Astrocyte (in vitro differentiated cells and primary cell): ENCODE results near the gene SCUBE3. TPM values are rescaled to one million over a fixed set of nuclear protein-coding genes. Genes with fewer than 3 reads are reported as not detected.
A peak's percentile ranks its signal among the peaks of the same experiment; 100 is the strongest.

Experiments
- DNase-seq: peaks from one replicate; pipeline ENCODE4 v3.0.0-alpha.2; 2010; ENCODE audit warnings: low read depth
- FAIRE-seq: peaks from 2 replicates; lab custom pipeline; 2011; peaks lifted over from hg19 to GRCh38; lab: Jason Lieb, UNC
- H2AFZ ChIP-seq: 2 replicates; pipeline ENCODE4 v1.6.0; 2012; ENCODE audit warnings: low read depth, low read length, inconsistent platforms
- H3K27ac ChIP-seq: 2 replicates; pipeline ENCODE4 v1.5.1; 2011; ENCODE audit warnings: low read depth, low read length, inconsistent platforms
- H3K27me3 ChIP-seq: 2 replicates; pipeline ENCODE4 v1.6.0; 2011; ENCODE audit warnings: low read length, inconsistent platforms; ENCODE audit not compliant: insufficient read depth
- H3K36me3 ChIP-seq: 2 replicates; pipeline ENCODE4 v1.5.1; 2011; ENCODE audit warnings: low read length, inconsistent platforms; ENCODE audit not compliant: insufficient read depth
- H3K4me1 ChIP-seq: 2 replicates; pipeline ENCODE4 v1.5.1; 2011; ENCODE audit warnings: low read length, inconsistent platforms; ENCODE audit not compliant: insufficient read depth
- H3K4me2 ChIP-seq: 2 replicates; pipeline ENCODE4 v1.6.0; 2012; ENCODE audit warnings: low read length, inconsistent platforms
- H3K4me3 ChIP-seq: 2 replicates; pipeline ENCODE4 v1.5.1; 2011; ENCODE audit warnings: low read depth, mild to moderate bottlenecking, low read length, inconsistent platforms; ENCODE audit not compliant: insufficient read depth
- H3K79me2 ChIP-seq: 2 replicates; pipeline ENCODE4 v1.6.0; 2012; ENCODE audit warnings: mild to moderate bottlenecking, low read length, inconsistent platforms; ENCODE audit not compliant: insufficient read depth
- H3K9ac ChIP-seq: 2 replicates; pipeline ENCODE4 v1.6.0; 2012; ENCODE audit warnings: mild to moderate bottlenecking, low read length, inconsistent platforms
- H3K9me3 ChIP-seq: 2 replicates; pipeline ENCODE4 v1.5.1; 2012; ENCODE audit warnings: low read depth, mild to moderate bottlenecking, low read length, inconsistent platforms; ENCODE audit not compliant: insufficient read depth
- H4K20me1 ChIP-seq: 2 replicates; pipeline ENCODE4 v1.6.0; 2012; ENCODE audit warnings: low read length, inconsistent platforms; ENCODE audit not compliant: insufficient read depth
- H3K27ac Mint-ChIP-seq: one replicate; pipeline ENCODE4 v1.8.0; 2021; ENCODE audit warnings: mild to moderate bottlenecking, mixed read lengths; ENCODE audit not compliant: unreplicated experiment
- H3K27me3 Mint-ChIP-seq: one replicate; pipeline ENCODE4 v1.8.0; 2021; ENCODE audit warnings: low read depth, mixed read lengths; ENCODE audit not compliant: unreplicated experiment
- H3K36me3 Mint-ChIP-seq: one replicate; pipeline ENCODE4 v1.8.0; 2021; ENCODE audit warnings: low read depth, mixed read lengths; ENCODE audit not compliant: unreplicated experiment
- H3K4me1 Mint-ChIP-seq: one replicate; pipeline ENCODE4 v1.8.0; 2021; ENCODE audit warnings: low read depth, mixed read lengths; ENCODE audit not compliant: unreplicated experiment
- H3K4me3 Mint-ChIP-seq: one replicate; pipeline ENCODE4 v1.8.0; 2021; ENCODE audit warnings: mild to moderate bottlenecking, moderate library complexity, mixed read lengths; ENCODE audit not compliant: unreplicated experiment
- H3K9me3 Mint-ChIP-seq: one replicate; pipeline ENCODE4 v1.8.0; 2021; ENCODE audit warnings: mild to moderate bottlenecking, mixed read lengths; ENCODE audit not compliant: unreplicated experiment
- CTCF ChIP-seq: IDR thresholded peaks from 2 replicates; pipeline ENCODE4 v1.5.1; 2011; ENCODE audit warnings: low read depth, mild to moderate bottlenecking, inconsistent platforms, low read length, moderate library complexity; ENCODE audit not compliant: insufficient read depth
- EZH2 ChIP-seq: IDR thresholded peaks from 2 replicates; pipeline ENCODE4 v1.6.1; 2012; ENCODE audit warnings: mild to moderate bottlenecking, low read length, inconsistent platforms; ENCODE audit not compliant: insufficient read depth
- total RNA-seq: library from RNA; stranded (reverse); gene quantifications from 2 replicates; pipeline ENCODE4 v1.2.1, GENCODE V29; 2021

Gene SCUBE3
- total RNA-seq, 1 donor from 2014 or later = 10.1 TPM

- no peak for FAIRE-seq
- Histone ChIP-seq H3K4me1 (peaks cover 9% of the 10 kb centered on the region), H3K27ac (no peak overlapping the region), H3K27me3 (no peaks in the 10 kb centered on the region), H4K20me1 (no peaks in the 10 kb centered on the region), H3K79me2 (no peaks in the 10 kb centered on the region), H3K4me3 (no peak overlapping the region), H3K36me3 (no peaks in the 10 kb centered on the region), H3K9ac (no peak overlapping the region), H3K9me3 (no peaks in the 10 kb centered on the region), H2AFZ (no peak overlapping the region), H3K4me2 (no peak overlapping the region)
- no peak overlapping the region for H3K4me3 Mint-ChIP-seq
- H3K4me1 Mint-ChIP-seq = no peaks in the 10 kb centered on the region
- no peak overlapping the region for H3K27ac Mint-ChIP-seq
- TF ChIP-seq CTCF (no peak), EZH2 (no peak)
- DNase-seq = no peak
- H3K36me3 Mint-ChIP-seq = peaks cover 47% of the 10 kb centered on the region
- H3K9me3 Mint-ChIP-seq = no peaks in the 10 kb centered on the region
- no peaks in the 10 kb centered on the region for H3K27me3 Mint-ChIP-seq
Observed at GRCh38 chr6:35292494-35292893, 78.7 kb downstream of the SCUBE3 start.

GRCh38 chr6:35293681-35294080 is 79.9 kb downstream of the SCUBE3 start:
- peaks cover 46% of the 10 kb centered on the region for H3K36me3 Mint-ChIP-seq
- DNase-seq = no peak
- H3K4me1 ChIP-seq = peaks cover 12% of the 10 kb centered on the region
- no peaks in the 10 kb centered on the region for H3K36me3 ChIP-seq
- no peaks in the 10 kb centered on the region for H4K20me1 ChIP-seq
- no peaks in the 10 kb centered on the region for H3K27me3 ChIP-seq
- no peaks in the 10 kb centered on the region for H3K9me3 ChIP-seq
- no peaks in the 10 kb centered on the region for H3K27me3 Mint-ChIP-seq
- TF ChIP-seq CTCF = no peak
- TF ChIP-seq EZH2 = no peak
- H3K79me2 ChIP-seq = no peaks in the 10 kb centered on the region
- no peak overlapping the region for H3K4me2 ChIP-seq
- no peaks in the 10 kb centered on the region for H3K4me1 Mint-ChIP-seq
- H3K27ac ChIP-seq = no peak overlapping the region
- H2AFZ ChIP-seq = no peak overlapping the region
- H3K27ac Mint-ChIP-seq = no peak overlapping the region
- H3K4me3 ChIP-seq = no peak overlapping the region
- H3K4me3 Mint-ChIP-seq = no peak overlapping the region
- no peak overlapping the region for H3K9ac ChIP-seq
- no peak for FAIRE-seq
- H3K9me3 Mint-ChIP-seq = no peaks in the 10 kb centered on the region

- peaks cover 42% of the 10 kb centered on the region for H3K36me3 Mint-ChIP-seq
- H3K4me1 ChIP-seq = peaks cover 12% of the 10 kb centered on the region
- no peak overlapping the region for H3K4me3 ChIP-seq
- DNase-seq (no peak), FAIRE-seq (no peak)
- H3K27ac ChIP-seq = no peak overlapping the region
- no peaks in the 10 kb centered on the region for H3K36me3 ChIP-seq
- no peak overlapping the region for H3K4me3 Mint-ChIP-seq
- H3K4me1 Mint-ChIP-seq = no peaks in the 10 kb centered on the region
- H3K79me2 ChIP-seq = no peaks in the 10 kb centered on the region
- peak overlapping the region; percentile 20 for H3K27ac Mint-ChIP-seq
- no peaks in the 10 kb centered on the region for H4K20me1 ChIP-seq
- H3K4me2 ChIP-seq = no peak overlapping the region
- no peak overlapping the region for H3K9ac ChIP-seq
- no peaks in the 10 kb centered on the region for H3K27me3 ChIP-seq
- no peak overlapping the region for H2AFZ ChIP-seq
- H3K9me3 Mint-ChIP-seq = no peaks in the 10 kb centered on the region
- H3K9me3 ChIP-seq = no peaks in the 10 kb centered on the region
- peak; percentile 68 for TF ChIP-seq CTCF
- no peak for TF ChIP-seq EZH2
- no peaks in the 10 kb centered on the region for H3K27me3 Mint-ChIP-seq
Observed at GRCh38 chr6:35294308-35294945, 80.7 kb downstream of the SCUBE3 start.
